HG02623 (cell line): ENCODE data around the gene MPDZ.

Source experiments
- ATAC-seq: cut with Tn5 transposase; IDR thresholded peaks from one replicate; pipeline ENCODE4 v1.9.1; 2021; ENCODE audit warnings: moderate library complexity; ENCODE audit not compliant: unreplicated experiment

The MPDZ gene

GRCh38 chr9:13140843-13141592, 138.5 kb downstream of the MPDZ start:
- no peak for ATAC-seq

DNA sequence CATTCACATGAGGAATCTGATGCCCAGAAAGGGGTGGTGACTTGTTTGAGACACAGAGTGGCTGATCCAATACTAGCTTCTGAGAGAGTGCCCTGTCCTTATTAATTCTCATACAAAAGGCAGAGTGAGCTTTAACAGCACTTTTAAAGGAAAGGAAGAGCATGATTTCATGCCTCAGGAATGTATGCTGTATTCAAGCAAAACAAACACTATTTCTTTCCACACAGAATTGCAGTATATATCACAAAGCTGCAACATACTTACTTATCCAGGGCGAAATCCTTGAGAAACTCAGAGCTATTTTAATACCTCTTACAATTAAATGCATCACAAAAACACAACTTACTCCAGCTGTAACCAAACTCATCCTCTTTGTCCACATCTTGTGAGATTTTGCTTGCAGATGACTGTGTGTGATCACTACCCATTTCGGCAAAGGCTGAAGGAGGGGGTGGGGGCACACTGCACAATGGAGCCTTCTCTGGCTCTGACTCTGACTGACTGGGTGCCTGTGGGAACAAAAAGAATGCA, 139.8 kb downstream of the MPDZ start:
- ATAC-seq, result no peak

GRCh38 chr9:13137426-13137825, 142.1 kb downstream of the MPDZ start:
- ATAC-seq, result no peak

DNA sequence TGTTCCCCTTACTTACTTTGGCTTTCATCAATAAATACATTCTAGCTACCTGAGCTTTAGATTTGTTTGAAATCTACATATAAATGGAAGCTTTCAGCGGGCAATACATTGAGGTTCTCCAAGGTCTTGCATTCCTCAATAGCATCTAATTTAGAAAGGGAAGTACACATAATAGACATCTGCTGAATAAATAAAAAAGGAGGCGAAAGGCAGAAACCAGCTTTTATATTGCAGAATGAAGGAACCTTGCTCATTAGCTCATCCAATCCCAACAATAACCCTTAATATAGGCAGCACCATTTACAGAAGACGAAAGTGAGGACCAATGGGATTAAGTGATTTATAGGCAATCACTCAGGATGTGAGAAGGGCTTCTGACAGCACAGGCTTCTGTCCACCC, 147.5 kb downstream of the MPDZ start:
- ATAC-seq, result no peak

DNA sequence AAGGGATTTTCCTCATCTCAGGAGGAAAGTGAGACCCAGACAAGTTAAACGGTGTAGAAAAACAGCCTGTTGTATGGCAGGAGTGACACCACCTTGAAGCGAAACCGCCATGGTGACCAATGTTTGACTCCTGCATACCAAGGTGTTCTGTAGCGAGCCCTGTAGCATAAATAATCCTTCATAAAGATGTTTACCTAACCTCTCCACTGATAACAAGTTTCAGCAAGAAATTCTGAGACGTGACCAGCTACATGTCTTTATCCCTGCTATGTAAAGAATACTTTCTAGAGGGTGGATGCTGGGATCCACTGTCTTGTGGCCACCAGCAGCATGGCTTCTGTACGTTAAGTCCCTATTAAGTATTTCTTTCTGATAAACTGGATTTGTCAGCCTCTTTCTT, 148.1 kb downstream of the MPDZ start:
- ATAC-seq, result no peak

GRCh38 chr9:13128266-13128860, 151.1 kb downstream of the MPDZ start:
- ATAC-seq, result no peak

DNA sequence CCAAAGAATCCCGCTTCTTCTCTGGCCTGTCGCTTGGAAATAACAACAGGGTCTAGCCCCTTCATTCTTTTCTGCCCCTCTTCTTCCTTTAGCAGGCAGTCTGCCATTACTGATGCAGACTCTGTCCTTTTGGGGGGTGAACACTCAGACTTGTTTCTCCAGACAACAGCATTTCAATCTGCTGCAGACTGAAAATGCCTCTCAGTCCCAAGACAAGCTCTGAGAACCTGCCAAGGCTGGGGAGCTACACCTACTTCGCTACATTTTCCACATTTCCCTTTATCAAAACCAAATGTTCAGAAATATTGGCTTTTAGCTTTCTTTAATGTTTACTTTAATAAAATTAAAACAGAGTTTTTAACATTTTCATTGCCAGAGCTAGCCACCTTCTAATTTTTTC, 152.4 kb downstream of the MPDZ start:
- ATAC-seq, result no peak

GRCh38 chr9:13125261-13125660, 154.2 kb downstream of the MPDZ start:
- ATAC-seq, result no peak

GRCh38 chr9:13122756-13123369, 156.6 kb downstream of the MPDZ start:
- no peak for ATAC-seq

DNA sequence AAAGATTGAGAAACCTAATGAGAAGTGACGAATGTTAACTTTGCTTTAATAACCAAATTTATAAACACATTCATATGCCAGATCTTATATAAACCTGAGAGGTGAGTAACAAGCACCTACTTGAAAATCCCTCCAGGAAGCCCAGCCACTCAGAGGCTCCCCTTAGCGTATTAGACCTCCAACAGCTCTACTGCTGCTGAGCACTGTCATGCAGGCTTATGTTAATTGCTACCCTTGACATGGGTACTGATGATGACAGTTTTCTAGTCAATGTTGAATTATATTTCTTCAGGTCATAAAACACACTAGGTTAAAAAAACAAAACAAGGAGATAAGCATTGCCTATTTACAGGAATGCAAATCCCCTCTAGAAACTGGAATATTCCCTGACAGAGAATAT, 161.2 kb downstream of the MPDZ start:
- ATAC-seq, result no peak

DNA sequence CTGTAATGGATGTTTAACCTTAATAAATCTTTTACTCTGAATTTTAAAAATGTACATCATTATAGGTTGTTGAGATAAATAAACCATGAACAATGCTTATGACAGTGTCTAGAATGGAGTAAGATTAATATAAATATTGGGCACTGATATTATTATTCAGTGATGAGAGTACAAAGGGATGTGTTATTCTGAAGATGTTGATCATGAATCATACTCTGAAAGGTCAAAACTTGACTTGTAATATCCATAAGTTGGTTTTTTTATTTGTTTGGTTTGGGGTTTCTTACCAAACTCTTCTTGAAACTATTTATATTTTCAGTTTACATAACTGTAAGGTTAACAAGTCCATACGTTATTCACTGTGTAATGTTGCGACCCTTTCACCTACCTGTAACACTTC, 163.2 kb downstream of the MPDZ start:
- ATAC-seq, result no peak

- ATAC-seq, result no peak
Measured at GRCh38 chr9:13113751-13114150, 165.7 kb downstream of the MPDZ start.

GRCh38 chr9:13113216-13113615, 166.3 kb downstream of the MPDZ start:
- ATAC-seq, result no peak

GRCh38 chr9:13111778-13112177, 167.7 kb downstream of the MPDZ start:
- no peak for ATAC-seq

- ATAC-seq, result no peak
Measured at GRCh38 chr9:13110766-13111417, 168.6 kb downstream of the MPDZ start.

- ATAC-seq, result no peak
Measured at GRCh38 chr9:13109781-13110180, 169.7 kb downstream of the MPDZ start.

GRCh38 chr9:13107008-13107407, 172.5 kb downstream of the MPDZ start:
- no peak for ATAC-seq

DNA sequence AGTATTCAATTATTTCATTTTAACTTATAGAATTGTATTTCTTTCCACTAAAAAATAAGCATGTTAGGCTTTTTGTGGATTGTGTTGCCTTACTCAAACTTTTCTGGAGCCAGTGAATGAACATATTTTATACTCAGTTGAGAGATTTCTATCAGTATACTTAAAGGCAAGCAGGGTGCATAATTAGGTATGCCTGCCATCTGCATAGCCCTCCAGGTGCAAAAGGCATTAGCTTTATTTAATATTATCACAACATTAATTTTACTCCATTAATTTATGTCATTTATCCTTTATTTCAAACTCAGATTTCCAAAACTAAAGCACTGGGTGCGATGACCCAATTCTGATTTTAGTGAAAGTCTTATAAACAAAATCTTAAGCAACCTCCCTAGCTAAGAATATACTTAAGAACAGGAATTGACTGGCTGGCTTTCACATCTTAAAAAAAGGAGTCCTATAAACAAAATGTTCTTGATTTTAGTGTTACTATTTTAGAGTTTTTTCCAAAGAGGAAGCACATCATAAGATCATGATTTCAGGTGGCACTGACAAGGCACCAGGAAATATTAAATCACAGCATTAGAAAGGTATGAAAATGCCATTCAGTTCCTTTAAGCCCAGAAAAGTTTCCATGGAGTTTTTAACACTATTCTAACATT, 178.4 kb downstream of the MPDZ start:
- no peak for ATAC-seq

GRCh38 chr9:13095056-13095455, 184.4 kb downstream of the MPDZ start:
- no peak for ATAC-seq

DNA sequence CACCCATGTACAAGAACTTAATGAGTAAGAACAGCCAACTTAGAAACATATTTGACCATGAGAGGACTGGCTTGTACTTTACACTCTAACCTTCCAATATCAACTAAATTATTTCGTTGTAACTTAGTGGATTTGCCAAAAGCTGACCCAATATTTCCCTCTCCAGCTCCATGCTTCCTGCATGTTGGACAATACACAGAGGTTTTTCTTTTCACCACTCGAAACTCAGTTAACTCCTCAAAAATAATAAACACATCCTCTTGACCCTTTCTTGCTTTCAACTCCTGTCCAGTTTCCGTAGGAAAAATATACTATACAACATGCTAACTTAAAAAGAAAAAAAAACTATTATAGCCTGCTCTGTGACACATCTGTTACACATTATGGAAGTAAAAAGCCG, 188.9 kb downstream of the MPDZ start:
- ATAC-seq, result no peak

DNA sequence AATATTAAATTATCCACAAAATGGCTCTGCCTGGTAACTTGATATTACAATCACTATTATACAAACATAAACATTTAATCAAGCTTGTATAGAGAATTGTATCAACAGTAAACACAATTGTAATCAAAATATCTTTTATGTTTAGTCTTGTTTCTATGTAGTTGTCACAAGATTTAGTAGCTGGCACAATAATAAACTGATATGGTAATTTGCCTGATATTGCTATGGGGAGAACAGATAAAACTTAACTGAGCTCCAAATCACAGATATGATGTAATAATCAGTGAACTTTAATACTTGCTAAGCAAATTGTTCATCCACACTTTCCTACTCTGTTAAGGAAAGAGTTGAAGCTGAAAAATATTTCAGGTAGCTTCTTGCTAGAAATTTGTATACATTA, 189.8 kb downstream of the MPDZ start:
- ATAC-seq, result no peak
